Measurements from ENCODE around the gene S1PR3. TPM values are rescaled to one million over a fixed set of nuclear protein-coding genes. Genes with fewer than 3 reads are reported as not detected.

S1PR3 gene
- total RNA-seq, 5 donors from 2014 or later (not counting 1 experiment from before 2014, with no cell fraction given), result 0.07 to 0.23 (median 0.12) TPM

DNA sequence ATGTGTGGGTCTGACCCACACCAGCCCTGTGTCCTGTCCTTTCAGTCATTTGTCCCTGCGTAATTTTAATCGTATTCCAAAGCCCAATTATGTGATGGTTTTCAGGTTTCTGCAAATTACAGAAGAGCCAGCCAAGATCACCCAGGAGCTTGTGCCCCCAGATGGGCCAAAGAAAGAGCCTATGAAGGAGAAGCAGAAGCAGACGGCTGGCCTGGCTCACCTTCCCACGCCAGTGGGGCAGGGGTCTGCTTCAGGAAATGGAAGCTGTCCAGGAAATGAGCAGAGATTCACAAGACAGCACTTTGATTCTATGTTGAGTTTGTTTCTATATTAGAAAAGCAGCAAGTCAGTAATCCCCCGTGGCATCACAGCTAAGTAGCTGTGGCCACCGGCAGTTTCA is 11.7 kb downstream of the S1PR3 start:
- Histone ChIP-seq H3K27me3 (replicated peaks in 1 of 2; ENCODE audit: control insufficient read depth in 2 of 2, extremely low read depth in 1 of 2, insufficient read depth in 2 of 2, low read length in 1 of 2) (peaks cover 0 to 18% of the 10 kb centered on the region in 2 experiments), H3K4me1 (ENCODE audit: control insufficient read depth in 1 of 2, extremely low read depth in 1 of 2, insufficient read depth in 2 of 2, low read length in 2 of 2) (peaks cover 0 to 7% of the 10 kb centered on the region in 2 experiments), H3K27ac (ENCODE audit: low read length) (no peak overlapping the region), H3K36me3 (ENCODE audit: control insufficient read depth in 2 of 2, extremely low read depth in 1 of 2, insufficient read depth in 1 of 2, low read length in 1 of 2) (no peaks in the 10 kb centered on the region), H3K4me3 (ENCODE audit: control insufficient read depth in 1 of 2, extremely low read depth in 1 of 2, low read length in 1 of 2) (no peak overlapping the region), H3K9me3 (no peaks in the 10 kb centered on the region)
- ATAC-seq (replicated peaks in 1 of 4) (no peak), DNase-seq (no peak)
- 85% methylated on average over 6 of the region's 6 CpGs for WGBS (ENCODE audit: insufficient coverage)
- Mint-ChIP-seq H3K4me3 (no peak overlapping the region), H3K9me3 (no peaks in the 10 kb centered on the region), H3K27me3 (peaks cover 26% of the 10 kb centered on the region in 2 donors), H3K27ac (no peak overlapping the region), H3K4me1 (peaks cover 5 to 7% (median 6%) of the 10 kb centered on the region in 3 donors), H3K36me3 (no peaks in the 10 kb centered on the region)
- ChIA-PET POLR2A (no interaction called here), CTCF (interaction anchor here in 1 of 2 donors (0.6 kb wide), 1 partner anchor 398 kb away, joined by 3 read pairs; no protein-coding TSS in a partner anchor)

DNA sequence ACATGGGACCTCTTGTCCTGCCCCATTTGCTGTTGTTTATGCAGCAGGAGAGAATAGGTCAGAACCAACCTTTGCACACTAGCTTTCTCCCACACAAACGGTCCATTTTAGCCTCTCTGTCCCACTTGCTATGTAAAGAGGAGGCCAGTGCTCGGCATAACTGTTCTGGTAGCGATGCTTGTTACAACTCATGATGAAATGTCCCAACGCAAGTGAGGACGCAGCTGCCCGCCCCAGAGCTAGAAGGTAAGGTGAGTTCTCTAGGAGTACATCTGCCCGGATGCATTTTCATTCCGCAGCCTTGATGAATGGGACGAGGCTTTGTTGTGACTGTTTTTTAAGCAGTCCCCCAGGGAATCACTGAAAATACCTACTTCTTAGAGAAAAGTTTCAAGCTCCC is 14.1 kb downstream of the S1PR3 start:
- WGBS (ENCODE audit: insufficient coverage), result no CpG with 5 or more reads among the region's 9 CpGs
- ChIA-PET POLR2A (no interaction called here), CTCF (no interaction called here)
- Histone ChIP-seq H3K4me3 (ENCODE audit: control insufficient read depth in 1 of 2, extremely low read depth in 1 of 2, low read length in 1 of 2) (no peak overlapping the region), H3K9me3 (no peaks in the 10 kb centered on the region), H3K27me3 (replicated peaks in 1 of 2; ENCODE audit: control insufficient read depth in 2 of 2, extremely low read depth in 1 of 2, insufficient read depth in 2 of 2, low read length in 1 of 2) (peaks cover 0 to 23% of the 10 kb centered on the region in 2 experiments), H3K4me1 (ENCODE audit: control insufficient read depth in 1 of 2, extremely low read depth in 1 of 2, insufficient read depth in 2 of 2, low read length in 2 of 2) (peaks cover 0 to 7% of the 10 kb centered on the region in 2 experiments), H3K27ac (ENCODE audit: low read length) (no peak overlapping the region), H3K36me3 (ENCODE audit: control insufficient read depth in 2 of 2, extremely low read depth in 1 of 2, insufficient read depth in 1 of 2, low read length in 1 of 2) (no peaks in the 10 kb centered on the region)
- peaks cover 5 to 7% (median 6%) of the 10 kb centered on the region in 3 donors for H3K4me1 Mint-ChIP-seq
- H3K36me3 Mint-ChIP-seq, result no peaks in the 10 kb centered on the region
- H3K9me3 Mint-ChIP-seq, result no peaks in the 10 kb centered on the region
- H3K4me3 Mint-ChIP-seq, result no peak overlapping the region
- H3K27me3 Mint-ChIP-seq, result peaks cover 26 to 28% of the 10 kb centered on the region in 2 donors
- DNase-seq (no peak), ATAC-seq (replicated peaks in 1 of 4) (no peak)
- H3K27ac Mint-ChIP-seq, result no peak overlapping the region

DNA sequence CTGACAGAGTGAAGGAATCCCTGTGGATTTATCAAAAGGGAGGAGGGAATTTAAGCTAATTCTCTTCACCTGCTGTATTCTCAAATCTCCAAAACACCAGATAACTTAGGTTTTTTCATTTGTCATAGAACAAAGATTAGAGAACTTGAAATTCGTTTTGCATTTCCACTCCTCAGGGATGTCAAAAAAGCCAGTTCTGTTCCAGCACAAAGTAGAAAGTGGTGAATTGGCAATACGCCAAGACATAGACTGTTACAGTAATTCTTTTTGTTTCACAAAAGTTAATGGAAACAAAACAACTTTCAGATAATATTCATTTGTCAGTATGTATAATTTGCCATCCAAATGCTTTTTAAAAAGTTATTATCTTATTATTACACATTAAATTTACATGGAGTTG is 15.0 kb downstream of the S1PR3 start:
- Mint-ChIP-seq H3K9me3 (no peaks in the 10 kb centered on the region), H3K4me3 (no peak overlapping the region), H3K27me3 (peaks cover 22 to 26% of the 10 kb centered on the region in 2 donors), H3K36me3 (no peaks in the 10 kb centered on the region), H3K4me1 (peaks cover 0 to under 1% (median under 1%) of the 10 kb centered on the region in 3 donors), H3K27ac (no peak overlapping the region)
- Histone ChIP-seq H3K27ac (ENCODE audit: low read length) (no peak overlapping the region), H3K27me3 (replicated peaks in 1 of 2; ENCODE audit: control insufficient read depth in 2 of 2, extremely low read depth in 1 of 2, insufficient read depth in 2 of 2, low read length in 1 of 2) (peaks cover 0 to 22% of the 10 kb centered on the region in 2 experiments), H3K4me1 (ENCODE audit: control insufficient read depth in 1 of 2, extremely low read depth in 1 of 2, insufficient read depth in 2 of 2, low read length in 2 of 2) (peaks cover 0 to under 1% of the 10 kb centered on the region in 2 experiments), H3K9me3 (no peaks in the 10 kb centered on the region), H3K36me3 (ENCODE audit: control insufficient read depth in 2 of 2, extremely low read depth in 1 of 2, insufficient read depth in 1 of 2, low read length in 1 of 2) (no peaks in the 10 kb centered on the region), H3K4me3 (ENCODE audit: control insufficient read depth in 1 of 2, extremely low read depth in 1 of 2, low read length in 1 of 2) (no peak overlapping the region)
- CTCF ChIA-PET, result no interaction called here
- POLR2A ChIA-PET, result no interaction called here
- DNase-seq (no peak), ATAC-seq (replicated peaks in 1 of 4) (no peak)
- no CpG with 5 or more reads among the region's 2 CpGs for WGBS (ENCODE audit: insufficient coverage)

DNA sequence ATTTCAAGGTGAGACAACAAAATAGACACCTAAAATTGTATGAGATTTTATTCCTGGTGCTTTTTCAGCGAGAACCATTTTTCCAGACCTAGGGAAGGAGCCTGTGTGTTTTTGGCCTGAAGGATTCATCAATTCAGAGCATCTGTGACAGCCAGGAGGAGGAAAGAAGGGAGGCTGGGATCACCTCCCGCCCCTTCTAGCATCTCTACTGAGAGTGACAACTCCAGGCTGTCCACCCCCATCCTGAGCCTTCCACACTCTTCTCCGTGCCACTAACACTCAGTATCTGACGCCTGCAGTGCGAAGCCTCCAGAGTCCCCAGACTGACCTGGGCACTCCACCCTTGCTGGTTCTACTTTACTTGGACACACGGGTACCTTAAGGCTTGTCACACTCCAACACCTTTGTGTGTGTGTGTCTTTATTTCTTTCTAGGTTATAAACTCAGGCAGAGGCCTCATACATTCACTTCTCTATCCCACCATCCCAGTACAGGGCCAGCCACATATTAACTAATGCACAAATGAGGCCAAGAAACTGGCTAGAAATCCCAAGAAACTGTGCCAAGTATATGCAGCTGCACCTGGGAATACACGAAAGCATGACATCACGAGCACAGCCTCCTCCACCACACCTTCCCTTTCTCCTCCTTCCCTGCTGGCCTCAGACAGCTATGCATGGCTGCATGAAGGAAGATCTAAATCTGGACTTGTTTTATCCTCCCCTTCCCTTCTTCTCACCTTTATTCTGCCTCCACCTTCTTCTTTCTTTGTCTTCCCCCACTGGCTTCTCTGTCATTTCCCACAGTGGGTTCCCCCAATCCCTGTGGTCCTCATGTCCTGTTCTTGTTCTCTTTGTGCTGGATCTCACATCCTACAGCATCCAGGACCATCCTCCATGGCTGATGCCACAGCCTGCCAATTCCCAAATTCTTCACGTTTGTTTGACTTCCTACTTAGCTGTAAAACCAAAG is 16.0 kb downstream of the S1PR3 start:
- ATAC-seq (replicated peaks in 1 of 4), result no peak
- CTCF ChIA-PET, result interaction anchor here in 1 of 2 donors (0.5 kb wide), 1 partner anchor 94 kb away, joined by 3 read pairs; no protein-coding TSS in a partner anchor

DNA sequence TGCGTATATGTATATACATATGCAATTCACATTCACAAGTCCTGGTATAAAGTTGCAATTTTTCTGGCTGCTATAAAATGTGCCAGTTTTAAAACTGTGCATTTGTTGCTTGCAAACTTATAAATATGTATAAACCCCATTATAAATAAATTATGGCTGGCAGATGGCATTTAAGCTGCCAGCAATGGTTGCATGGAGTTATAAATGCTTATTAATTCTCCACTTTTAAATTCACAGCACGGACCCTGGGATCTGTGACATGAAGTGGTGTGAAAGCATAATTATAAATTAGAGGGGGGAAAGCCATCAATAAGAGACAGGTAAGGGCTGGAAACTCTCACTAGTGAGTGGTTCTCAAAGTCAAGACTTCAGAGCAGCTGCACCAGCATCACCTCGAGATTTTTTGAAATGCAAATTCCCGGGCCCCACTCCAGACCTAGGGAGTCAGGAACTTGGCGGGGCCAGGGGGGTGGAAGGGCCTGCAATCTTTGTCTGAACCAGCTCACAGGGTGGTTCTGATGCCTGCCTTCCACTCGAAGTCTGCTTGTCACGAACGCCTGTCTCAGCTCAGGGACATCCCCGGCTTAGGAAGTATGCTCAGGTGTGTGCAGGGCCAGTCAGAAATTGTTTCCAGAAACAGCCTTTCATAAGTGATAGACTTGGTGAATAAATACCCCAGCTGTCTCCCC is 16.9 kb downstream of the S1PR3 start:
- Histone ChIP-seq H3K4me3 (ENCODE audit: control insufficient read depth in 1 of 2, extremely low read depth in 1 of 2, low read length in 1 of 2) (no peak overlapping the region), H3K27ac (ENCODE audit: low read length) (no peak overlapping the region), H3K4me1 (ENCODE audit: control insufficient read depth in 1 of 2, extremely low read depth in 1 of 2, insufficient read depth in 2 of 2, low read length in 2 of 2) (no peaks in the 10 kb centered on the region), H3K9me3 (no peaks in the 10 kb centered on the region), H3K36me3 (ENCODE audit: control insufficient read depth in 2 of 2, extremely low read depth in 1 of 2, insufficient read depth in 1 of 2, low read length in 1 of 2) (no peaks in the 10 kb centered on the region), H3K27me3 (replicated peaks in 1 of 2; ENCODE audit: control insufficient read depth in 2 of 2, extremely low read depth in 1 of 2, insufficient read depth in 2 of 2, low read length in 1 of 2) (peaks cover 0 to 20% of the 10 kb centered on the region in 2 experiments)
- H3K9me3 Mint-ChIP-seq, result no peaks in the 10 kb centered on the region
- ChIA-PET POLR2A (no interaction called here), CTCF (no interaction called here)
- DNase-seq (no peak), ATAC-seq (replicated peaks in 1 of 4) (no peak)
- H3K27ac Mint-ChIP-seq, result no peak overlapping the region
- 79% methylated on average over 7 of the region's 9 CpGs for WGBS (ENCODE audit: insufficient coverage)
- peaks cover 14% of the 10 kb centered on the region in 2 donors for H3K27me3 Mint-ChIP-seq
- no peaks in the 10 kb centered on the region for H3K36me3 Mint-ChIP-seq
- no peaks in the 10 kb centered on the region for H3K4me1 Mint-ChIP-seq
- H3K4me3 Mint-ChIP-seq, result no peak overlapping the region

More for the DNA sequence above, 16.0 kb downstream of the S1PR3 start:
- peaks cover 0 to 19% of the 10 kb centered on the region in 2 experiments for H3K27me3 ChIP-seq (replicated peaks in 1 of 2; ENCODE audit: control insufficient read depth in 2 of 2, extremely low read depth in 1 of 2, insufficient read depth in 2 of 2, low read length in 1 of 2)
- H3K4me3 Mint-ChIP-seq, result no peak overlapping the region
- H3K27ac Mint-ChIP-seq, result no peak overlapping the region
- H3K4me3 ChIP-seq (ENCODE audit: control insufficient read depth in 1 of 2, extremely low read depth in 1 of 2, low read length in 1 of 2), result no peak overlapping the region
- peaks cover 16 to 18% of the 10 kb centered on the region in 2 donors for H3K27me3 Mint-ChIP-seq
- no peak for DNase-seq
- H3K4me1 Mint-ChIP-seq, result no peaks in the 10 kb centered on the region
- H3K27ac ChIP-seq (ENCODE audit: low read length), result no peak overlapping the region
- WGBS (ENCODE audit: insufficient coverage), result 67% methylated on average over 3 of the region's 9 CpGs
- H3K36me3 Mint-ChIP-seq, result no peaks in the 10 kb centered on the region
- no peaks in the 10 kb centered on the region for H3K9me3 Mint-ChIP-seq
- POLR2A ChIA-PET, result no interaction called here
- no peaks in the 10 kb centered on the region for H3K36me3 ChIP-seq (ENCODE audit: control insufficient read depth in 2 of 2, extremely low read depth in 1 of 2, insufficient read depth in 1 of 2, low read length in 1 of 2)
- no peaks in the 10 kb centered on the region for H3K9me3 ChIP-seq
- no peaks in the 10 kb centered on the region for H3K4me1 ChIP-seq (ENCODE audit: control insufficient read depth in 1 of 2, extremely low read depth in 1 of 2, insufficient read depth in 2 of 2, low read length in 2 of 2)

DNA sequence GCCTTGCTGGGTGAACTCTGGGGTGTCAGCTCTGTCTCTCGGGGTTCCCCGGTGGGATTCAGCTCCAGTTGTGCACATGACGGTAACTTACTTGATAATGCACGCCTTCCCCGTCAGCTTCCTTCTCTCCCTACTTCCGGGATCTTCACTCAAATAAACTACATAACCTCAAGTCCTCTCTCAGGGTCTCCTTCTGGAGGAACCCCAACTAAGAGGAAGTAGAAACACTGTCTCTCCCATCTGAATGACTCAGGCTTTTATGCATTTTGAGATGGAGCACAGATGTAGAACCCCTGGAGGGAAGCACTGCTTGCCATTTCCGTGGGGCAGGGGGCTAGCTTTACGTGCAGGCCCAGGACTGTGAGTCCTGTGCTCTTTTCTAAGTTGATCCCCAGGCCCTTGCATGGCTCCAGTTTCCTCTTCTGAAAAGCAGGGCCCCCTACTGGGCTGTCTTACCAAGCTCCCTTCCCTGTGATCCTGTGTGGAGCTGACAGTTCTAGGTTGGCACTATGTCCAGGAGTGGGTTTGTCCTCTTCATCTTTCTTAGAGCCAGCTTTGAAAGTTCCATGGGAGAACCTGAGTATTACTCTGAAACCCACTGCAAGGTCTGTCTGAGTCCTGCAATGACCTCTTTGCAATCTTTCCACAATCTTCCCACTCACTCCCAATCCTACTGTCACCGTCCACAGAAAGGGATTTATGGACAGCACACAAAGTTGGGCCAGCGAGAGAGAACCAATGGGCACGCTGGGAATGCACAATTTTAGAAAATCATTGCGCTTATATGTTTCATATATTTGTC is 17.7 kb downstream of the S1PR3 start:
- Histone ChIP-seq H3K36me3 (ENCODE audit: control insufficient read depth in 2 of 2, extremely low read depth in 1 of 2, insufficient read depth in 1 of 2, low read length in 1 of 2) (no peaks in the 10 kb centered on the region), H3K27me3 (replicated peaks in 1 of 2; ENCODE audit: control insufficient read depth in 2 of 2, extremely low read depth in 1 of 2, insufficient read depth in 2 of 2, low read length in 1 of 2) (peaks cover 0 to 27% of the 10 kb centered on the region in 2 experiments), H3K4me3 (ENCODE audit: control insufficient read depth in 1 of 2, extremely low read depth in 1 of 2, low read length in 1 of 2) (no peak overlapping the region), H3K9me3 (no peaks in the 10 kb centered on the region), H3K4me1 (ENCODE audit: control insufficient read depth in 1 of 2, extremely low read depth in 1 of 2, insufficient read depth in 2 of 2, low read length in 2 of 2) (no peaks in the 10 kb centered on the region), H3K27ac (ENCODE audit: low read length) (no peak overlapping the region)
- ChIA-PET POLR2A (no interaction called here), CTCF (no interaction called here)
- no peak overlapping the region for H3K27ac Mint-ChIP-seq
- no peak for DNase-seq
- WGBS (ENCODE audit: insufficient coverage), result 77% methylated on average over 9 of the region's 12 CpGs
- H3K4me3 Mint-ChIP-seq, result no peak overlapping the region
- H3K4me1 Mint-ChIP-seq, result no peaks in the 10 kb centered on the region
- no peak for ATAC-seq (replicated peaks in 1 of 4)
- H3K36me3 Mint-ChIP-seq, result no peaks in the 10 kb centered on the region
- H3K9me3 Mint-ChIP-seq, result no peaks in the 10 kb centered on the region
- peaks cover 7 to 14% of the 10 kb centered on the region in 2 donors for H3K27me3 Mint-ChIP-seq
